HG03159 (cell line): ENCODE data around the gene EFHC2.
"Not testable (repeated sequence)": the region's sequence is repeated elsewhere in the genome, so short reads cannot be mapped to it uniquely, and the experiment has no call there.

Source experiments
- ATAC-seq: cut with Tn5 transposase; IDR thresholded peaks from one replicate; pipeline ENCODE4 v1.9.1; 2021; ENCODE audit warnings: mild to moderate bottlenecking, moderate library complexity; ENCODE audit not compliant: unreplicated experiment

EFHC2 gene

GRCh38 chrX:44239036-44239435 lies 104.4 kb downstream of the EFHC2 start:
- ATAC-seq, result no peak

- ATAC-seq, result no peak
These were observed 107.9 kb downstream of the EFHC2 start for GRCh38 chrX:44235534-44235933.

- no peak for ATAC-seq
These were observed 108.9 kb downstream of the EFHC2 start for GRCh38 chrX:44234541-44234940.

- ATAC-seq, result no peak
These were observed 109.4 kb downstream of the EFHC2 start for GRCh38 chrX:44234116-44234515.

GRCh38 chrX:44232081-44232480 lies 111.4 kb downstream of the EFHC2 start:
- ATAC-seq, result no peak

GRCh38 chrX:44228621-44229020 lies 114.9 kb downstream of the EFHC2 start:
- peak; percentile 85 for ATAC-seq

GRCh38 chrX:44227991-44228390 lies 115.5 kb downstream of the EFHC2 start:
- no peak for ATAC-seq

GRCh38 chrX:44225667-44226066 lies 117.8 kb downstream of the EFHC2 start:
- no peak for ATAC-seq

- no peak for ATAC-seq
These were observed 118.7 kb downstream of the EFHC2 start for GRCh38 chrX:44224760-44225159.

GRCh38 chrX:44223150-44223549 lies 120.3 kb downstream of the EFHC2 start:
- no peak for ATAC-seq

- ATAC-seq, result no peak
These were observed 125.0 kb downstream of the EFHC2 start for GRCh38 chrX:44218465-44218864.

- ATAC-seq, result no peak
These were observed 127.3 kb downstream of the EFHC2 start for GRCh38 chrX:44216171-44216570.

GRCh38 chrX:44203791-44204190 lies 139.7 kb downstream of the EFHC2 start:
- ATAC-seq, result no peak

GRCh38 chrX:44202596-44202995 lies 140.9 kb downstream of the EFHC2 start:
- ATAC-seq, result no peak

GRCh38 chrX:44189116-44189515 lies 154.4 kb downstream of the EFHC2 start:
- no peak for ATAC-seq

GRCh38 chrX:44187915-44188314 lies 155.6 kb downstream of the EFHC2 start:
- not testable (repeated sequence) for ATAC-seq

- ATAC-seq, result no peak
These were observed 160.1 kb downstream of the EFHC2 start for GRCh38 chrX:44183329-44183728.

- no peak for ATAC-seq
These were observed 165.0 kb downstream of the EFHC2 start for GRCh38 chrX:44178274-44179053.

- no peak for ATAC-seq
These were observed 168.0 kb downstream of the EFHC2 start for GRCh38 chrX:44175455-44175854.

- ATAC-seq, result no peak
These were observed 169.4 kb downstream of the EFHC2 start for GRCh38 chrX:44174061-44174460.

GRCh38 chrX:44173219-44173618 lies 170.3 kb downstream of the EFHC2 start:
- ATAC-seq, result no peak

GRCh38 chrX:44167116-44167515 lies 176.4 kb downstream of the EFHC2 start:
- ATAC-seq, result no peak

- no peak for ATAC-seq
These were observed 180.5 kb downstream of the EFHC2 start for GRCh38 chrX:44162964-44163475.
